Urothelium cell line (cell line): Measurements from ENCODE around the gene ULK4.
A peak's percentile ranks its signal among the peaks of the same experiment; 100 is the strongest.
"Not testable (repeated sequence)": the region's sequence is repeated elsewhere in the genome, so short reads cannot be mapped to it uniquely, and the experiment has no call there.

ENCODE experiments used
- DNase-seq: peaks from one replicate; pipeline ENCODE4 v3.0.0; 2011; ENCODE audit warnings: low spot score, mixed read lengths
- FAIRE-seq: peaks from 2 replicates; lab custom pipeline; 2011; peaks lifted over from hg19 to GRCh38; lab: Jason Lieb, UNC

Gene ULK4

GRCh38 chr3:41792806-41793205 lies 169.1 kb downstream of the ULK4 start:
- no peak for DNase-seq

GRCh38 chr3:41769106-41769505 lies 192.8 kb downstream of the ULK4 start:
- DNase-seq = no peak
- FAIRE-seq = no peak

More at GRCh38 chr3:41792806-41793205, 169.1 kb downstream of the ULK4 start:
- no peak for FAIRE-seq

GRCh38 chr3:41768363-41768762 lies 193.5 kb downstream of the ULK4 start:
- FAIRE-seq (no peak), DNase-seq (no peak)

GRCh38 chr3:41762867-41763266 lies 199.0 kb downstream of the ULK4 start:
- not testable (repeated sequence) for DNase-seq

GRCh38 chr3:41753651-41754050 lies 208.3 kb downstream of the ULK4 start:
- DNase-seq (no peak), FAIRE-seq (no peak)

More at GRCh38 chr3:41762867-41763266, 199.0 kb downstream of the ULK4 start:
- FAIRE-seq = not testable (repeated sequence)

GRCh38 chr3:41751597-41751996 lies 210.3 kb downstream of the ULK4 start:
- no peak for DNase-seq
- FAIRE-seq = no peak

- no peak for DNase-seq
- no peak for FAIRE-seq
These were observed 211.9 kb downstream of the ULK4 start for GRCh38 chr3:41749988-41750387.

- FAIRE-seq (no peak), DNase-seq (no peak)
These were observed 215.7 kb downstream of the ULK4 start for GRCh38 chr3:41746215-41746614.

- DNase-seq (no peak), FAIRE-seq (no peak)
These were observed 219.8 kb downstream of the ULK4 start for GRCh38 chr3:41742121-41742520.

- no peak for FAIRE-seq
- DNase-seq = no peak
These were observed 221.5 kb downstream of the ULK4 start for GRCh38 chr3:41740374-41740886.

GRCh38 chr3:41726891-41727290 lies 235.0 kb downstream of the ULK4 start:
- DNase-seq (peak; percentile 12), FAIRE-seq (no peak)

GRCh38 chr3:41717641-41718040 lies 244.3 kb downstream of the ULK4 start:
- FAIRE-seq (no peak), DNase-seq (no peak)

- FAIRE-seq (no peak), DNase-seq (no peak)
These were observed 245.4 kb downstream of the ULK4 start for GRCh38 chr3:41716471-41716870.

GRCh38 chr3:41715376-41715775 lies 246.5 kb downstream of the ULK4 start:
- DNase-seq = no peak
- FAIRE-seq = no peak

GRCh38 chr3:41711651-41712050 lies 250.3 kb downstream of the ULK4 start:
- no peak for FAIRE-seq
- DNase-seq = no peak

GRCh38 chr3:41710646-41711388 lies 251.1 kb downstream of the ULK4 start:
- DNase-seq (peak; percentile 66), FAIRE-seq (no peak)

GRCh38 chr3:41709213-41709612 lies 252.7 kb downstream of the ULK4 start:
- FAIRE-seq, DNase-seq: not testable (repeated sequence)

- DNase-seq = no peak
- no peak for FAIRE-seq
These were observed 253.7 kb downstream of the ULK4 start for GRCh38 chr3:41708176-41708575.

GRCh38 chr3:41705893-41706292 lies 256.0 kb downstream of the ULK4 start:
- FAIRE-seq (no peak), DNase-seq (no peak)

- DNase-seq (no peak), FAIRE-seq (no peak)
These were observed 260.7 kb downstream of the ULK4 start for GRCh38 chr3:41701191-41701698.

GRCh38 chr3:41700155-41700554 lies 261.7 kb downstream of the ULK4 start:
- DNase-seq (no peak), FAIRE-seq (no peak)

GRCh38 chr3:41698898-41699297 lies 263.0 kb downstream of the ULK4 start:
- no peak for DNase-seq
- FAIRE-seq = no peak
